Measurements from ENCODE around the gene FAM114A2.

DNA sequence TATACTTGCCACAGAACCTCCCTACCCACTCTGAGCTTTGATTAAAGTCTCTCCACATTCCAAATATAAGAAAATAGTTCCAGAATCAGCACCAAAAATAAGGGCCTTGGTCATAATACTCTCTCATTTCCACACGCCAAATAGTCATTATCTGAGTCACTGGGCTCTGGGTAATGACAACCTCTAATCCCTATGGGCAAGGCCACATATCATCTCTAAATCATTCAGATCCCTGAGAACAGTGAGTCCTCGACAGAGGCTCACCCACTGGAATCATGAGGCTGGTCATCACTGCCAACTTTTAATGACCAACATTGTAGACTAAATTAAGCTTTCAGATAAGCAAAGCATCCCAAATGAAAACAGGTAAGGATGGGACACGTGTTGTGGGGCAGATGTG, 28.1 kb downstream of the FAM114A2 start:
- TF ChIP-seq, protein P1, sequence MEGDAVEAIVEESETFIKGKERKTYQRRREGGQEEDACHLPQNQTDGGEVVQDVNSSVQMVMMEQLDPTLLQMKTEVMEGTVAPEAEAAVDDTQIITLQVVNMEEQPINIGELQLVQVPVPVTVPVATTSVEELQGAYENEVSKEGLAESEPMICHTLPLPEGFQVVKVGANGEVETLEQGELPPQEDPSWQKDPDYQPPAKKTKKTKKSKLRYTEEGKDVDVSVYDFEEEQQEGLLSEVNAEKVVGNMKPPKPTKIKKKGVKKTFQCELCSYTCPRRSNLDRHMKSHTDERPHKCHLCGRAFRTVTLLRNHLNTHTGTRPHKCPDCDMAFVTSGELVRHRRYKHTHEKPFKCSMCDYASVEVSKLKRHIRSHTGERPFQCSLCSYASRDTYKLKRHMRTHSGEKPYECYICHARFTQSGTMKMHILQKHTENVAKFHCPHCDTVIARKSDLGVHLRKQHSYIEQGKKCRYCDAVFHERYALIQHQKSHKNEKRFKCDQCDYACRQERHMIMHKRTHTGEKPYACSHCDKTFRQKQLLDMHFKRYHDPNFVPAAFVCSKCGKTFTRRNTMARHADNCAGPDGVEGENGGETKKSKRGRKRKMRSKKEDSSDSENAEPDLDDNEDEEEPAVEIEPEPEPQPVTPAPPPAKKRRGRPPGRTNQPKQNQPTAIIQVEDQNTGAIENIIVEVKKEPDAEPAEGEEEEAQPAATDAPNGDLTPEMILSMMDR (IDR thresholded peaks at IDR 0.05; ENCODE audit: insufficient read depth, low read depth, low read length) = no peak
- TF ChIP-seq EZH2 (IDR thresholded peaks at IDR 0.05; ENCODE audit: insufficient read depth, low read length) = no peak
